ENCODE measurements around the gene CEP350. TPM values are rescaled to one million over a fixed set of nuclear protein-coding genes. Genes with fewer than 3 reads are reported as not detected.

The CEP350 gene
- total and polyA plus RNA-seq, 7 donors = 3.2 to 67.6 (median 45.2) TPM

GRCh38 chr1:180136331-180136967 lies 181.8 kb downstream of the CEP350 start:
- DNase-seq = no peak
- 54 to 71% methylated on average over 4 of the region's 4 CpGs for WGBS, 2 donors
- no peak overlapping the region for H3K4me3 ChIP-seq
- no peaks in the 10 kb centered on the region for H3K27me3 ChIP-seq
- no peaks in the 10 kb centered on the region for H3K9me3 ChIP-seq
- H3K27ac ChIP-seq = no peak overlapping the region
- intact Hi-C loops (cut with DNase I) = no loop called here
- no peak for TF ChIP-seq EP300 (IDR thresholded peaks at IDR 0.05)
- no peak for TF ChIP-seq POLR2A (IDR thresholded peaks at IDR 0.05)
- no peak for TF ChIP-seq POLR2AphosphoS5 (IDR thresholded peaks at IDR 0.05)
- no peak for TF ChIP-seq CTCF (IDR thresholded peaks at IDR 0.05)
- no peaks in the 10 kb centered on the region for H3K36me3 ChIP-seq
- no peaks in the 10 kb centered on the region for H3K4me1 ChIP-seq

- no peak overlapping the region for H3K4me3 ChIP-seq
- DNase-seq = no peak
- H3K36me3 ChIP-seq = no peaks in the 10 kb centered on the region
- TF ChIP-seq POLR2AphosphoS5 (IDR thresholded peaks at IDR 0.05) = no peak
- no peak for TF ChIP-seq EP300 (IDR thresholded peaks at IDR 0.05)
- TF ChIP-seq POLR2A (IDR thresholded peaks at IDR 0.05) = no peak
- TF ChIP-seq CTCF (IDR thresholded peaks at IDR 0.05) = no peak
- no peaks in the 10 kb centered on the region for H3K4me1 ChIP-seq
- no peaks in the 10 kb centered on the region for H3K9me3 ChIP-seq
- no peak overlapping the region for H3K27ac ChIP-seq
- intact Hi-C loops (cut with DNase I) = no loop called here
- H3K27me3 ChIP-seq = no peaks in the 10 kb centered on the region
These were observed 182.4 kb downstream of the CEP350 start for GRCh38 chr1:180136968-180137356.

- no peak for DNase-seq
- intact Hi-C loops (cut with DNase I) = no loop called here
- Histone ChIP-seq H3K4me3 (no peak overlapping the region), H3K4me1 (no peaks in the 10 kb centered on the region), H3K27me3 (no peaks in the 10 kb centered on the region), H3K9me3 (no peaks in the 10 kb centered on the region), H3K27ac (no peak overlapping the region), H3K36me3 (no peaks in the 10 kb centered on the region)
- 32 to 71% methylated on average over 2 of the region's 2 CpGs for WGBS, 2 donors
- TF ChIP-seq POLR2AphosphoS5 (IDR thresholded peaks at IDR 0.05) = no peak
- no peak for TF ChIP-seq EP300 (IDR thresholded peaks at IDR 0.05)
These were observed 183.2 kb downstream of the CEP350 start for GRCh38 chr1:180137776-180138175.

- H3K4me3 ChIP-seq = no peak overlapping the region
- WGBS, 2 donors = 80 to 88% methylated on average over 6 of the region's 6 CpGs
- intact Hi-C loops (cut with DNase I) = no loop called here
- no peak for TF ChIP-seq POLR2AphosphoS5 (IDR thresholded peaks at IDR 0.05)
- TF ChIP-seq EP300 (IDR thresholded peaks at IDR 0.05) = no peak
- TF ChIP-seq POLR2A (IDR thresholded peaks at IDR 0.05) = no peak
- H3K9me3 ChIP-seq = no peaks in the 10 kb centered on the region
- no peaks in the 10 kb centered on the region for H3K36me3 ChIP-seq
- no peak for DNase-seq
- H3K27ac ChIP-seq = no peak overlapping the region
- H3K27me3 ChIP-seq = no peaks in the 10 kb centered on the region
- no peaks in the 10 kb centered on the region for H3K4me1 ChIP-seq
These were observed 186.8 kb downstream of the CEP350 start for GRCh38 chr1:180141381-180141934.

GRCh38 chr1:180143359-180143758 lies 188.7 kb downstream of the CEP350 start:
- WGBS, 2 donors = 82 to 88% methylated on average over 3 of the region's 3 CpGs
- H3K4me1 ChIP-seq = no peaks in the 10 kb centered on the region
- intact Hi-C loops (cut with DNase I) = no loop called here
- H3K27me3 ChIP-seq = no peaks in the 10 kb centered on the region
- no peaks in the 10 kb centered on the region for H3K9me3 ChIP-seq
- no peak for DNase-seq
- no peak overlapping the region for H3K27ac ChIP-seq
- no peak overlapping the region for H3K4me3 ChIP-seq
- H3K36me3 ChIP-seq = no peaks in the 10 kb centered on the region
- TF ChIP-seq EP300 (IDR thresholded peaks at IDR 0.05) (no peak), POLR2A (IDR thresholded peaks at IDR 0.05) (no peak), POLR2AphosphoS5 (IDR thresholded peaks at IDR 0.05) (no peak), CTCF (IDR thresholded peaks at IDR 0.05) (no peak)
